ENCODE data around the gene TENM3.

Gene TENM3

DNA sequence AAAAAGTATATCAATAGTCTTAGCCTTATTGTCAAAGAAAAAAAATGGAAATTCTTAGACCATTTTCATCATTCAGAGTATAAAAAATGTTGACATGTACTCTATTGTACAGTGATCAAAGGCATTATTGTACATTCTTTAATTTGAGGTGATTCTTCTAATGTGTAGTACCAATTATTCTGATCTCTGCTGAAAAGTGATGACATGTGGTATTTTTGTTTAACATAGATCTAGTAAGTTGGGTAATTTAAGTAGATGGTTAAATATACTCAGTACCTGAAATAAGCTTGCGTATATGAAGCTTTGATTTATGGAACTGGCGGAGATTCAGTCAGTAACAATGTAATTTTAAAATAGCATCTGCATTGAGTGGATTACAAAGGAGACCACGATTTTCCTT lies 5.1 kb downstream of the TENM3 start:
- no peak for DNase-seq (ENCODE audit: extremely low read depth, low read depth)
- TF ChIP-seq CTCF (IDR thresholded peaks at IDR 0.05; ENCODE audit: low read depth, low read length, missing control alignments): no peak
- H3K4me3 ChIP-seq (replicated peaks; ENCODE audit: low read depth, low read length): no peak overlapping the region

GRCh38 chr4:182250446-182250845 lies 7.2 kb downstream of the TENM3 start:
- TF ChIP-seq CTCF (IDR thresholded peaks at IDR 0.05; ENCODE audit: low read depth, low read length, missing control alignments): no peak

DNA sequence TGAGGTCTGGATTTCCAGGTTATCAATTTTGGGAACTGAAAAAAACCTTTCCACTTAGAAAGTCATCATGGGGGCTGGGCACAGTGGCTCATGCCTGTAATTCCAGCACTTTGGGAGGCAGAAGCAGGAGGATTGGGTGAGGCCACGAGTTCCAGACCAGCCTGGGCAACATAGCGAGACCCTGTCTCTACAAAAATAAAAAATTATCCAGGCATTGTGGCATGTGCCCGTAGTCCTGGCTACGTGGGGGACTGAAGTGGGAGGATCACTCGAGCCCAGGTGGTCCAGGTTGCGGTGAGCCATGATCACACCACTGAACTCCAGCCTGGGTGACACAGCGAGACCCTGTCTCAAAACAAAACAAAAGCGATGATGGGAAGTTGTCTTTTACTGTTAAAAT lies 7.9 kb downstream of the TENM3 start:
- DNase-seq (ENCODE audit: extremely low read depth, low read depth): no peak
- no peak overlapping the region for H3K4me3 ChIP-seq (replicated peaks; ENCODE audit: low read depth, low read length)
- no peak for TF ChIP-seq CTCF (IDR thresholded peaks at IDR 0.05; ENCODE audit: low read depth, low read length, missing control alignments)

More at GRCh38 chr4:182250446-182250845, 7.2 kb downstream of the TENM3 start:
- DNase-seq (ENCODE audit: extremely low read depth, low read depth): no peak
- H3K4me3 ChIP-seq (replicated peaks; ENCODE audit: low read depth, low read length): no peak overlapping the region

DNA sequence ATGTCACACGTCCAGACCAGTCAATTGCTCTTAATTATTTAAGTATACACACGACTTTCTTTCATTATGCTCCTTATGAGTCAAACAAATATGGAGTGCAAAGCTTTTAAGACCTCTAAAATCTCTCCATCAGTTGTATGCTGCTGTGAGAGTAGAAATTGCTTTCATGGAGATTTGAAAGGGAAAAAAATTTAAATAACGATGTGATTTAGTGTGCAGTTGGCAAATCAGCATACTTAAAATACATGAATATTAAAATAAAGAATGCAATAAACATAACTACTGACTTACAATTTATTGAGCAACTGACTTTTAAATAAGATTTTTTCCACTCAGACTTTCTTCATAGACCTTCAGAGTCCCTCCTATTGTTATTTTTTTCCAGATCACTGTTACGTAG lies 9.0 kb downstream of the TENM3 start:
- TF ChIP-seq CTCF (IDR thresholded peaks at IDR 0.05; ENCODE audit: low read depth, low read length, missing control alignments): no peak
- H3K4me3 ChIP-seq (replicated peaks; ENCODE audit: low read depth, low read length): no peak overlapping the region
- no peak for DNase-seq (ENCODE audit: extremely low read depth, low read depth)

DNA sequence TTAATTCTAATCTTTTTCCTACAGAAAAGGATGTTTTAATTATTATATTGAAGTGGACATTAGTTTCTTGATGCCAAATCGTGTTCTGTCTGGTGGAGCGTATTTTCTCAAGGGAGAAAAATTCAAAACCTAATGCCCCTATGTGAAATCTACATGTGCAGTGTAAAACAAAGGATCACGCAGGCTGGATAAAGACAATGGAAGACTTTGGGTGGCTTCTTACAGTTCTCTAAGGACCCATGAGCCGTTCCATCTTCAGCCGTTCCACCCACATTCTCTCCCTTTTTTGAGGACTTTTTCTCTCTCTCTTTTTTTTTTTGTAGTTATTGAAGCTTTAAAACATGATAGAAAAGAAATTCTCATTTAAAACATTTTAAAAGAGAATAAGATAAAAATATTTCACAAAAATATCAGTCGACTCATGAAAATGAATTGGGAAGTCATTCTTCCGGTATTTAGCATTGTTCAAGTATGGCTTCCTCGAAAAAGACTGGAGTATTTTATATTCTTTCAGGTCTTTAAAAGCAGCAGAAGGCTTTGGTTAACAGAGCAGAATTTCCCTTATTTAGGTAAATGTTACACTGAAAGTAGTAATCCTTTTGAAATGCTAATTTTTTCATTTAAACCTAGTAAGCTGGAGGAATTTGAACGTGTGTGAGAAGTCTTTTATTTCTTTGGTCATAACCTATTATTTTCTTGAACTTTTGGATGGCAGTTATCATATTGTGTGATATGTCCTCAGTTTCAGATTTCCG lies 11.0 kb downstream of the TENM3 start:
- no peak for TF ChIP-seq CTCF (IDR thresholded peaks at IDR 0.05; ENCODE audit: low read depth, low read length, missing control alignments)
- DNase-seq (ENCODE audit: extremely low read depth, low read depth): no peak

GRCh38 chr4:182255441-182256190 lies 12.4 kb downstream of the TENM3 start:
- TF ChIP-seq CTCF (IDR thresholded peaks at IDR 0.05; ENCODE audit: low read depth, low read length, missing control alignments): no peak
- DNase-seq (ENCODE audit: extremely low read depth, low read depth): no peak
- no peak overlapping the region for H3K4me3 ChIP-seq (replicated peaks; ENCODE audit: low read depth, low read length)

More for the DNA sequence above, 11.0 kb downstream of the TENM3 start:
- H3K4me3 ChIP-seq (replicated peaks; ENCODE audit: low read depth, low read length): no peak overlapping the region

Data from HFF-Myc (cell line).